HG03460 (cell line): ENCODE measurements around the gene RPS19BP1.

ENCODE experiments used
- ATAC-seq: cut with Tn5 transposase; IDR thresholded peaks from one replicate; pipeline ENCODE4 v1.9.1; 2021; ENCODE audit not compliant: unreplicated experiment

RPS19BP1 gene

GRCh38 chr22:39532215-39533073 lies at the start of gene RPS19BP1:
TSS of gene RPS19BP1 (minus strand) at chr22:39532748. CDS start at chr22:39532738, 10 bp downstream.
- peak; percentile 78 for ATAC-seq

- ATAC-seq = no peak
Observed at GRCh38 chr22:39581303-39581702, 48.8 kb upstream of the RPS19BP1 start.

- ATAC-seq = no peak
Observed at GRCh38 chr22:39580795-39581194, 48.2 kb upstream of the RPS19BP1 start.

- ATAC-seq = no peak
Observed at GRCh38 chr22:39580006-39580441, 47.5 kb upstream of the RPS19BP1 start.

- no peak for ATAC-seq
Observed at GRCh38 chr22:39577900-39578299, 45.4 kb upstream of the RPS19BP1 start.

- ATAC-seq = no peak
Observed at GRCh38 chr22:39577366-39577765, 44.8 kb upstream of the RPS19BP1 start.

- ATAC-seq = no peak
Observed at GRCh38 chr22:39576027-39576426, 43.5 kb upstream of the RPS19BP1 start.

- no peak for ATAC-seq
Observed at GRCh38 chr22:39575552-39575825, 42.9 kb upstream of the RPS19BP1 start.

- ATAC-seq = no peak
Observed at GRCh38 chr22:39574779-39575551, 42.4 kb upstream of the RPS19BP1 start.

- ATAC-seq = no peak
Observed at GRCh38 chr22:39571538-39571937, 39.0 kb upstream of the RPS19BP1 start.

GRCh38 chr22:39570665-39571064 lies 38.1 kb upstream of the RPS19BP1 start, which contains the start of gene CACNA1I:
TSS of gene CACNA1I (plus strand) at chr22:39570753. CDS start at chr22:39570753, 0 bp downstream.
- ATAC-seq = no peak

- ATAC-seq = no peak
Observed at GRCh38 chr22:39570226-39570625, 37.7 kb upstream of the RPS19BP1 start.

- no peak for ATAC-seq
Observed at GRCh38 chr22:39569066-39569465, 36.5 kb upstream of the RPS19BP1 start.

- no peak for ATAC-seq
Observed at GRCh38 chr22:39568278-39568981, 35.9 kb upstream of the RPS19BP1 start.

GRCh38 chr22:39567135-39567946 lies 34.8 kb upstream of the RPS19BP1 start:
- no peak for ATAC-seq

GRCh38 chr22:39565414-39565944 lies 32.9 kb upstream of the RPS19BP1 start:
- ATAC-seq = no peak

GRCh38 chr22:39563571-39564428 lies 31.3 kb upstream of the RPS19BP1 start:
- ATAC-seq = no peak

GRCh38 chr22:39562839-39563489 lies 30.4 kb upstream of the RPS19BP1 start:
- ATAC-seq = no peak

- no peak for ATAC-seq
Observed at GRCh38 chr22:39560127-39560526, 27.6 kb upstream of the RPS19BP1 start.
